NCI-H1417 (cell line): Measurements from ENCODE around the gene IL17RB.

Source experiments
- DNase-seq, 3 experiments: peaks; one replicate each; lab custom pipeline; 2025; lab: John Stamatoyannopoulos, UW

Gene IL17RB

GRCh38 chr3:53833053-53833645 lies 13.2 kb upstream of the IL17RB start:
- DNase-seq: no peak

GRCh38 chr3:53833700-53834099 lies 12.7 kb upstream of the IL17RB start:
- DNase-seq: no peak

- DNase-seq: no peak
Observed at GRCh38 chr3:53834429-53835095, 11.8 kb upstream of the IL17RB start.

- DNase-seq: no peak
Observed at GRCh38 chr3:53835257-53835656, 11.1 kb upstream of the IL17RB start.

GRCh38 chr3:53836084-53836872 lies 10.1 kb upstream of the IL17RB start:
- no peak for DNase-seq

GRCh38 chr3:53837331-53837730 lies 9.0 kb upstream of the IL17RB start:
- no peak for DNase-seq

- DNase-seq: no peak
Observed at GRCh38 chr3:53841296-53841695, 5.1 kb upstream of the IL17RB start.

- peak in 2 of 3 experiments; percentile 3 to 18 for DNase-seq
Observed at GRCh38 chr3:53842436-53843194, 3.8 kb upstream of the IL17RB start.

- DNase-seq: no peak
Observed at GRCh38 chr3:53843195-53844177, 2.9 kb upstream of the IL17RB start.

- DNase-seq: no peak
Observed at GRCh38 chr3:53844262-53845102, 1.9 kb upstream of the IL17RB start.

GRCh38 chr3:53845103-53845880 lies 1.1 kb upstream of the IL17RB start:
- peak in 1 of 3 experiments; percentile 24 for DNase-seq

- DNase-seq: peak in 1 of 3 experiments; percentile 55
Observed at GRCh38 chr3:53845881-53846133, 561 bp upstream of the IL17RB start.

GRCh38 chr3:53846851-53847155 lies 435 bp downstream of the IL17RB start:
- no peak for DNase-seq

GRCh38 chr3:53849916-53850315 lies 3.5 kb downstream of the IL17RB start:
- no peak for DNase-seq

- no peak for DNase-seq
Observed at GRCh38 chr3:53850895-53851294, 4.5 kb downstream of the IL17RB start.

- no peak for DNase-seq
Observed at GRCh38 chr3:53856964-53857363, 10.6 kb downstream of the IL17RB start.

GRCh38 chr3:53858096-53858741 lies 11.9 kb downstream of the IL17RB start:
- no peak for DNase-seq

- DNase-seq: no peak
Observed at GRCh38 chr3:53859178-53859577, 12.8 kb downstream of the IL17RB start.

GRCh38 chr3:53860196-53860595 lies 13.8 kb downstream of the IL17RB start:
- DNase-seq: no peak
